ENCODE data around the gene KRTAP4-2. TPM values are rescaled to one million over a fixed set of nuclear protein-coding genes. Genes with fewer than 3 reads are reported as not detected.
"Not testable (repeated sequence)": the region's sequence is repeated elsewhere in the genome, so short reads cannot be mapped to it uniquely, and the experiment has no call there.

Gene KRTAP4-2
- total RNA-seq = not detected

- H3K27me3 Mint-ChIP-seq (ENCODE audit: low read depth) = no peaks in the 10 kb centered on the region
- H3K27ac Mint-ChIP-seq = no peak within 1 kb of the TSS
- no peaks in the 10 kb centered on the region for H3K9me3 Mint-ChIP-seq
- no peaks in the 10 kb centered on the region for H3K4me1 Mint-ChIP-seq (ENCODE audit: low read depth)
- no peak for ATAC-seq (replicated peaks in 1 of 2)
- DNase-seq = no peak
- H3K4me3 Mint-ChIP-seq = no peak within 1 kb of the TSS
- no peaks in the 10 kb centered on the region for H3K36me3 Mint-ChIP-seq (ENCODE audit: insufficient read depth in 2 of 2)
Measured at GRCh38 chr17:41177727-41178271, at the start of gene KRTAP4-2. Gene KRTAP4-2, minus strand, starts transcription at chr17:41178221. Its CDS starts 57 bp downstream, at chr17:41178164.

DNA sequence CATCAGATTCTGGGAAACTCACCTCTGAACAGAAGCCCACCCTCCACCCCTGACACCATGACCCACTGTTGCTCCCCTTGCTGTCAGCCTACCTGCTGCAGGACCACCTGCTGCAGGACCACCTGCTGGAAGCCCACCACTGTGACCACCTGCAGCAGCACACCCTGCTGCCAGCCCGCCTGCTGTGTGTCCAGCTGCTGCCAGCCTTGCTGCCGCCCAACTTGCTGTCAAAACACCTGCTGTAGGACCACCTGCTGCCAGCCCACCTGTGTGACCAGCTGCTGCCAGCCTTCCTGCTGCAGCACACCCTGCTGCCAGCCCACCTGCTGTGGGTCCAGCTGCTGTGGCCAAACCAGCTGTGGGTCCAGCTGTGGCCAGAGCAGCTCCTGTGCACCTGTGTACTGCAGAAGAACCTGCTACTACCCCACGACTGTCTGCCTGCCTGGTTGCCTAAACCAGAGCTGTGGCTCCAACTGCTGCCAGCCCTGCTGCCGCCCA is 48.6 kb upstream of the KRTAP4-2 start, which contains the start of gene KRTAP9-2:
Gene KRTAP9-2 (plus strand): TSS at position 51 of the 498 bp plus-strand sequence. CDS start 7 bp downstream, at position 58.
- H3K27me3 Mint-ChIP-seq (ENCODE audit: low read depth); DNase-seq; H3K27ac Mint-ChIP-seq; ATAC-seq (replicated peaks in 1 of 2); H3K36me3 Mint-ChIP-seq (ENCODE audit: insufficient read depth in 2 of 2); H3K4me3 Mint-ChIP-seq; H3K9me3 Mint-ChIP-seq; H3K4me1 Mint-ChIP-seq (ENCODE audit: low read depth): not testable (repeated sequence)

- ATAC-seq (replicated peaks in 1 of 2) = no peak
- no peak for DNase-seq
- H3K27ac Mint-ChIP-seq = no peak overlapping the region
- H3K36me3 Mint-ChIP-seq (ENCODE audit: insufficient read depth in 2 of 2) = no peaks in the 10 kb centered on the region
- no peaks in the 10 kb centered on the region for H3K4me1 Mint-ChIP-seq (ENCODE audit: low read depth)
- no peak overlapping the region for H3K4me3 Mint-ChIP-seq
- peaks cover 4% of the 10 kb centered on the region for H3K27me3 Mint-ChIP-seq (ENCODE audit: low read depth)
- H3K9me3 Mint-ChIP-seq = no peaks in the 10 kb centered on the region
Measured at GRCh38 chr17:41226051-41226450, 48.0 kb upstream of the KRTAP4-2 start.

- DNase-seq = no peak
- ATAC-seq (replicated peaks in 1 of 2) = no peak
- H3K27ac Mint-ChIP-seq = no peak overlapping the region
- H3K4me1 Mint-ChIP-seq (ENCODE audit: low read depth) = no peaks in the 10 kb centered on the region
- H3K4me3 Mint-ChIP-seq = no peak overlapping the region
- peaks cover 2 to 3% of the 10 kb centered on the region in 2 donors for H3K9me3 Mint-ChIP-seq
- peaks cover 4% of the 10 kb centered on the region for H3K27me3 Mint-ChIP-seq (ENCODE audit: low read depth)
- no peaks in the 10 kb centered on the region for H3K36me3 Mint-ChIP-seq (ENCODE audit: insufficient read depth in 2 of 2)
Measured at GRCh38 chr17:41223821-41224220, 45.8 kb upstream of the KRTAP4-2 start.

DNA sequence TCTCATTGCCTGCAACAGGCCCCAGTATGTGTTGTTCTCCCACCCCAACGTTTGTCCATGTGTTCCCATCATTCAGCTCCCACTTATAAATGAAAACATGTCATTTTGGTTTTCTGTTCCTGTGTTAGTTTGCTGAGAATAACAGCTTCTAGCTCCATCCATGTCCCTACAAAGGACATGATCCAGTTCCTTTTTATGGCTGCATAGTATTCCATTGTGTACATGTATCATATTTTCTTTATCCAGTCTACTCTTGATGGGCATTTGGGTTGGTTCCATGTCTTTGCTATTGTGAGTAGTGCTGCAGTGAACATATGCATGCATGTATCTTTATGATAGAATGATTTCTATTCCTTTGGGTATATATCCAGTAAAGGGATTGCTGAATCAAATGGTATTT is 37.7 kb upstream of the KRTAP4-2 start:
- ATAC-seq (replicated peaks in 1 of 2) = no peak
- no peaks in the 10 kb centered on the region for H3K27me3 Mint-ChIP-seq (ENCODE audit: low read depth)
- H3K4me1 Mint-ChIP-seq (ENCODE audit: low read depth) = peaks cover 7% of the 10 kb centered on the region

GRCh38 chr17:41212524-41213169 is 34.6 kb upstream of the KRTAP4-2 start:
- Mint-ChIP-seq H3K27ac (no peak overlapping the region), H3K36me3 (ENCODE audit: insufficient read depth in 2 of 2) (no peaks in the 10 kb centered on the region), H3K9me3 (peaks cover 0 to 1% of the 10 kb centered on the region in 2 donors), H3K4me3 (no peak overlapping the region), H3K4me1 (ENCODE audit: low read depth) (peaks cover 7% of the 10 kb centered on the region), H3K27me3 (ENCODE audit: low read depth) (peaks cover 7% of the 10 kb centered on the region)
- DNase-seq (no peak), ATAC-seq (replicated peaks in 1 of 2) (no peak)

More for the DNA sequence above, 37.7 kb upstream of the KRTAP4-2 start:
- no peak overlapping the region for H3K27ac Mint-ChIP-seq
- H3K9me3 Mint-ChIP-seq = peaks cover 2 to 3% of the 10 kb centered on the region in 2 donors
- DNase-seq = no peak
- no peaks in the 10 kb centered on the region for H3K36me3 Mint-ChIP-seq (ENCODE audit: insufficient read depth in 2 of 2)
- no peak overlapping the region for H3K4me3 Mint-ChIP-seq

GRCh38 chr17:41211845-41212466 is 33.9 kb upstream of the KRTAP4-2 start:
- Mint-ChIP-seq H3K4me3 (no peak overlapping the region), H3K27ac (no peak overlapping the region), H3K4me1 (ENCODE audit: low read depth) (peaks cover 7% of the 10 kb centered on the region), H3K36me3 (ENCODE audit: insufficient read depth in 2 of 2) (no peaks in the 10 kb centered on the region), H3K27me3 (ENCODE audit: low read depth) (peaks cover 7% of the 10 kb centered on the region), H3K9me3 (peaks cover 0 to 1% of the 10 kb centered on the region in 2 donors)
- ATAC-seq (replicated peaks in 1 of 2) (peak; percentile 55 to 81), DNase-seq (no peak)

- DNase-seq (no peak), ATAC-seq (replicated peaks in 1 of 2) (no peak)
- H3K4me1 Mint-ChIP-seq (ENCODE audit: low read depth) = no peaks in the 10 kb centered on the region
- H3K27me3 Mint-ChIP-seq (ENCODE audit: low read depth) = no peaks in the 10 kb centered on the region
- H3K4me3 Mint-ChIP-seq = no peak overlapping the region
- no peaks in the 10 kb centered on the region for H3K36me3 Mint-ChIP-seq (ENCODE audit: insufficient read depth in 2 of 2)
- no peak overlapping the region for H3K27ac Mint-ChIP-seq
- H3K9me3 Mint-ChIP-seq = peaks cover 0 to 3% of the 10 kb centered on the region in 2 donors
Measured at GRCh38 chr17:41199421-41200078, 21.5 kb upstream of the KRTAP4-2 start.

DNA sequence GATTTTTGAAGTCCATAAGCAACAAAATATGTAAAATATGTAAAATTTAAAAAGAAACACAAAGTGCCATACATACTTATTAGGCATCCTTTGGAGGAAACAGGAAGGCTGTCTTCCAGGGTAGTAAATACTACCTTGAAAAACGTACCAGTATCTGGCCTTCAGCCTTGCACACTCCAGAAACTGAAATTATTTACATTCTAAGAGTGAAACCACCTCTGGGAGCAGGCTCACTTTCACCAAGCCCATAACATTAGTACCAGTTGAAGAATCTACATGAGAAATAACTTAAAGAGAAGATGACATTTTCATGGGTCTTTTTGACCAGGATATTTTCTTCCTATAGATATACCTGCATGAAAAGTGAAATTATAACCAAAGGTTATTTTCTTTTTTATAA is 18.0 kb upstream of the KRTAP4-2 start:
- peaks cover 3 to 7% of the 10 kb centered on the region in 2 donors for H3K9me3 Mint-ChIP-seq
- DNase-seq = no peak
- H3K4me1 Mint-ChIP-seq (ENCODE audit: low read depth) = no peaks in the 10 kb centered on the region
- peaks cover 0 to 2% of the 10 kb centered on the region in 2 donors for H3K36me3 Mint-ChIP-seq (ENCODE audit: insufficient read depth in 2 of 2)
- no peak overlapping the region for H3K27ac Mint-ChIP-seq
- H3K27me3 Mint-ChIP-seq (ENCODE audit: low read depth) = no peaks in the 10 kb centered on the region
- no peak for ATAC-seq (replicated peaks in 1 of 2)
- no peak overlapping the region for H3K4me3 Mint-ChIP-seq

DNA sequence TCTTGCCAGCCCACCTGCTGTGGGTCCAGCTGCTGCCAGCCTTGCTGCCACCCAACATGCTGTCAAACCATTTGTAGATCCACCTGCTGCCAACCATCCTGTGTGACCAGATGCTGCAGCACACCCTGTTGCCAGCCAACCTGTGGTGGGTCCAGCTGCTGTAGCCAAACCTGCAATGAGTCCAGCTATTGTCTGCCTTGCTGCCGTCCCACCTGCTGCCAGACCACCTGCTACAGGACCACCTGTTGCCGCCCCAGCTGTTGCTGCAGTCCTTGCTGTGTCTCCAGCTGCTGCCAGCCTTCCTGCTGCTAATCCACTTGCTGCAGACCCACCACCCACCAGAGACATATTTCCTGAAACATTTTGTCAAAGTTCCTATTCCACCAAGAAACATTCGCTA is 12.3 kb upstream of the KRTAP4-2 start:
- H3K4me3 Mint-ChIP-seq = no peak overlapping the region
- H3K27ac Mint-ChIP-seq = no peak overlapping the region
- peaks cover 0 to 2% of the 10 kb centered on the region in 2 donors for H3K36me3 Mint-ChIP-seq (ENCODE audit: insufficient read depth in 2 of 2)
- no peaks in the 10 kb centered on the region for H3K4me1 Mint-ChIP-seq (ENCODE audit: low read depth)
- no peaks in the 10 kb centered on the region for H3K27me3 Mint-ChIP-seq (ENCODE audit: low read depth)
- H3K9me3 Mint-ChIP-seq = peaks cover 3% of the 10 kb centered on the region in 2 donors
- ATAC-seq (replicated peaks in 1 of 2) (no peak), DNase-seq (no peak)

DNA sequence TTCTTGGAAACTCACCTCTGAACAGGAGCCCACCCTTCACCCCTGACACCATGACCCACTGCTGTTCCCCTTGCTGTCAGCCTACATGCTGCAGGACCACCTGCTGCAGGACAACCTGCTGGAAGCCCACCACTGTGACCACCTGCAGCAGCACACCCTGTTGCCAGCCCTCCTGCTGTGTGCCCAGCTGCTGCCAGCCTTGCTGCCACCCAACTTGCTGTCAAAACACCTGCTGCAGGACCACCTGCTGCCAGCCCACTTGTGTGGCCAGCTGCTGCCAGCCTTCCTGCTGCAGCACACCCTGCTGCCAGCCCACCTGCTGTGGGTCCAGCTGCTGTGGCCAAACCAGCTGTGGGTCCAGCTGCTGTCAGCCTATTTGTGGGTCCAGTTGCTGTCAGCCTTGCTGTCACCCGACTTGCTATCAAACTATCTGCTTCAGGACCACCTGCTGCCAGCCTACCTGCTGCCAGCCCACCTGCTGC is 11.9 kb upstream of the KRTAP4-2 start, which contains the start of gene KRTAP9-1:
Gene KRTAP9-1 (plus strand): TSS at position 51 of the 482 bp plus-strand sequence. CDS start 0 bp downstream, at position 51.
- H3K4me1 Mint-ChIP-seq (ENCODE audit: low read depth); H3K27me3 Mint-ChIP-seq (ENCODE audit: low read depth); DNase-seq; H3K27ac Mint-ChIP-seq; H3K4me3 Mint-ChIP-seq; H3K36me3 Mint-ChIP-seq (ENCODE audit: insufficient read depth in 2 of 2); H3K9me3 Mint-ChIP-seq; ATAC-seq (replicated peaks in 1 of 2): not testable (repeated sequence)

- Mint-ChIP-seq H3K27me3 (ENCODE audit: low read depth) (no peaks in the 10 kb centered on the region), H3K9me3 (no peaks in the 10 kb centered on the region), H3K4me1 (ENCODE audit: low read depth) (no peaks in the 10 kb centered on the region), H3K4me3 (no peak overlapping the region), H3K27ac (no peak overlapping the region), H3K36me3 (ENCODE audit: insufficient read depth in 2 of 2) (no peaks in the 10 kb centered on the region)
- ATAC-seq (replicated peaks in 1 of 2) (no peak), DNase-seq (no peak)
Measured at GRCh38 chr17:41186872-41187271, 8.9 kb upstream of the KRTAP4-2 start.

GRCh38 chr17:41185001-41185400 is 7.0 kb upstream of the KRTAP4-2 start:
- no peak overlapping the region for H3K27ac Mint-ChIP-seq
- H3K36me3 Mint-ChIP-seq (ENCODE audit: insufficient read depth in 2 of 2) = no peaks in the 10 kb centered on the region
- H3K4me3 Mint-ChIP-seq = no peak overlapping the region
- H3K27me3 Mint-ChIP-seq (ENCODE audit: low read depth) = no peaks in the 10 kb centered on the region
- H3K4me1 Mint-ChIP-seq (ENCODE audit: low read depth) = no peaks in the 10 kb centered on the region
- ATAC-seq (replicated peaks in 1 of 2) (no peak), DNase-seq (no peak)
- no peaks in the 10 kb centered on the region for H3K9me3 Mint-ChIP-seq

Data from activated T-cell treated with anti-CD3 and anti-CD28 coated beads, Interleukin-2, amount 50 U/mL, for 72 hours (primary cell).